Measurements from ENCODE around the gene TCHH.

GRCh38 chr1:152137215-152137614 is 22.0 kb upstream of the TCHH start:
- TF ChIP-seq, protein P1, sequence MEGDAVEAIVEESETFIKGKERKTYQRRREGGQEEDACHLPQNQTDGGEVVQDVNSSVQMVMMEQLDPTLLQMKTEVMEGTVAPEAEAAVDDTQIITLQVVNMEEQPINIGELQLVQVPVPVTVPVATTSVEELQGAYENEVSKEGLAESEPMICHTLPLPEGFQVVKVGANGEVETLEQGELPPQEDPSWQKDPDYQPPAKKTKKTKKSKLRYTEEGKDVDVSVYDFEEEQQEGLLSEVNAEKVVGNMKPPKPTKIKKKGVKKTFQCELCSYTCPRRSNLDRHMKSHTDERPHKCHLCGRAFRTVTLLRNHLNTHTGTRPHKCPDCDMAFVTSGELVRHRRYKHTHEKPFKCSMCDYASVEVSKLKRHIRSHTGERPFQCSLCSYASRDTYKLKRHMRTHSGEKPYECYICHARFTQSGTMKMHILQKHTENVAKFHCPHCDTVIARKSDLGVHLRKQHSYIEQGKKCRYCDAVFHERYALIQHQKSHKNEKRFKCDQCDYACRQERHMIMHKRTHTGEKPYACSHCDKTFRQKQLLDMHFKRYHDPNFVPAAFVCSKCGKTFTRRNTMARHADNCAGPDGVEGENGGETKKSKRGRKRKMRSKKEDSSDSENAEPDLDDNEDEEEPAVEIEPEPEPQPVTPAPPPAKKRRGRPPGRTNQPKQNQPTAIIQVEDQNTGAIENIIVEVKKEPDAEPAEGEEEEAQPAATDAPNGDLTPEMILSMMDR (IDR thresholded peaks at IDR 0.05) = no peak
- no peak for TF ChIP-seq POLR2A (IDR thresholded peaks at IDR 0.05)

Data from Peyer's patch (tissue), 4 donors.